ENCODE measurements around the gene PDHB. TPM values are rescaled to one million over a fixed set of nuclear protein-coding genes. Genes with fewer than 3 reads are reported as not detected.

The PDHB gene
- total RNA-seq, 1 donor = 75.4 TPM

- DNase-seq (ENCODE audit: low read depth) = no peak
- TF ChIP-seq CTCF (IDR thresholded peaks at IDR 0.05; ENCODE audit: insufficient read depth, low read length) = no peak
- H3K4me3 ChIP-seq (ENCODE audit: low read depth, low read length) = no peak overlapping the region
Measured at GRCh38 chr3:58424613-58425012, 9.0 kb downstream of the PDHB start.

- DNase-seq (ENCODE audit: low read depth) = peak; percentile 36
- TF ChIP-seq CTCF (IDR thresholded peaks at IDR 0.05; ENCODE audit: insufficient read depth, low read length) = peak; percentile 29
Measured at GRCh38 chr3:58422756-58423325, 10.8 kb downstream of the PDHB start.

GRCh38 chr3:58421004-58421403 is 12.6 kb downstream of the PDHB start:
- TF ChIP-seq CTCF (IDR thresholded peaks at IDR 0.05; ENCODE audit: insufficient read depth, low read length) = no peak
- no peak for DNase-seq (ENCODE audit: low read depth)
- H3K4me3 ChIP-seq (ENCODE audit: low read depth, low read length) = no peak overlapping the region

More at GRCh38 chr3:58422756-58423325, 10.8 kb downstream of the PDHB start:
- no peak overlapping the region for H3K4me3 ChIP-seq (ENCODE audit: low read depth, low read length)

GRCh38 chr3:58419780-58420507 is 13.7 kb downstream of the PDHB start:
- TF ChIP-seq CTCF (IDR thresholded peaks at IDR 0.05; ENCODE audit: insufficient read depth, low read length) = peak; percentile 43
- DNase-seq (ENCODE audit: low read depth) = peak; percentile 84
- H3K4me3 ChIP-seq (ENCODE audit: low read depth, low read length) = no peak overlapping the region

- DNase-seq (ENCODE audit: low read depth) = no peak
- TF ChIP-seq CTCF (IDR thresholded peaks at IDR 0.05; ENCODE audit: insufficient read depth, low read length) = no peak
Measured at GRCh38 chr3:58418227-58418626, 15.4 kb downstream of the PDHB start.

GRCh38 chr3:58417075-58417474 is 16.6 kb downstream of the PDHB start:
- no peak for TF ChIP-seq CTCF (IDR thresholded peaks at IDR 0.05; ENCODE audit: insufficient read depth, low read length)
- H3K4me3 ChIP-seq (ENCODE audit: low read depth, low read length) = no peak overlapping the region
- no peak for DNase-seq (ENCODE audit: low read depth)

More at GRCh38 chr3:58418227-58418626, 15.4 kb downstream of the PDHB start:
- no peak overlapping the region for H3K4me3 ChIP-seq (ENCODE audit: low read depth, low read length)
